Measurements from ENCODE around the gene SUGT1. TPM values are rescaled to one million over a fixed set of nuclear protein-coding genes. Genes with fewer than 3 reads are reported as not detected.

The SUGT1 gene
- total and polyA plus RNA-seq, 2 of the 13 experiments (the other 11 are each of a cell fraction or from before 2014, with no cell fraction given): 23.1 to 71.2 TPM

DNA sequence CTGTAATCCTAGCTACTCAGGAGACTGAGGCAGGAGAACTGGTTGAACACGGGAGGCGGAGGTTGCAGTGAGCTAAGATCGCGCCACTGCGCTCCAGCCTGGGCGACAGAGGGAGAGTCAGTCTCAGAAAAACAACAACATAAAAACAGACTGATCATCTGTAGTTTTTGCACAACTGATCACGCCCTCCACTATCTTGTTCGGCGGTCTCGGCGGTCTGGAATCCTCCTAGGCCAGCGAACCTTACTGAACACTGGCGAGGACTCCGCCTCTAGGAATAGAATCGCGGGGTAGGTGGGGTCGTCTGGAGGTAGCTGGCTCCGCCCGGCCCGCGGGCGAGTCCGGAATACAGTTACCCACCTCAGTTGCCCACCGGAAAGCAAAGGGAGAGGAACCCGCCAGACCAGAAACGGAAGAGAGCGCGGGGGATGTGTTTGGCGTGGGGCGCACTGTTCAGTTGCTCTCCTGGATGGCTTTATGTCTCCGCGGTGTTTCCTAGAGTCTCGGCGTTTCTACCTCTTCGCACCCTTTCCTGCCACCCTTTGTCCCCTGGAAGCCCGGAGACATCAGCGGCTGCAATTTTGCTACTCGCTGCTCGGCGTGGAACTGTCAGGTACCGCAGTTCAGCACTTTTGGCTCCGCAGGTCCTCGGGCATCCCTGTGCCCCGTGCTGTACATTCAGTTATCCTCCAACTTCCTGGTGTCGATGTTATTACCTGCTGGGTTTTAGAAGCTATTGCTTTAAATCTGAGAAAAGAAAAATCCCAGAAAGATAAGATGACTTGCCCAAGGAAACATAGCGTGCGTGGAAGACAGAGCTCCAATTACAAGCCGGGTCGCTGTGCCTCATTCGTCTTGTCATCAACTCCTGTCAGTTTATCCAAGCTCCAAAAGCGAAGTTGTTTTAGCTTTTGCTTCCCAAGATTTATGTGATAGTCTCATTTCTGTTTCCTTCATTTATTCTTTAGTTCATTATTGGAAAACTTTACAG, 35.3 kb upstream of the SUGT1 start (continued):
- TF ChIP-seq USF2 (IDR thresholded peaks at IDR 0.05; ENCODE audit: low read depth, low read length) (no peak), USF2 (CRISPR knock-in tag; IDR thresholded peaks at IDR 0.05; ENCODE audit: borderline replicate concordance) (no peak), XBP1 (CRISPR knock-in tag; IDR thresholded peaks at IDR 0.05) (no peak), ZNF280D (CRISPR knock-in tag; IDR thresholded peaks at IDR 0.05) (peak; percentile 73; the same call in 1 of the 2 replicates), MTERF4 (CRISPR knock-in tag; IDR thresholded peaks at IDR 0.05) (0 out of 2 replicates have a peak, but pooled peaks have one; percentile 42), FOXM1 (CRISPR knock-in tag; IDR thresholded peaks at IDR 0.05) (no peak), TBP (CRISPR knock-in tag; IDR thresholded peaks at IDR 0.05) (no peak), MAX (IDR thresholded peaks at IDR 0.05) (peak; percentile 75), ZZZ3 (CRISPR knock-in tag; IDR thresholded peaks at IDR 0.05; ENCODE audit: borderline replicate concordance) (peak; percentile 87; the same call in 1 of the 2 replicates), NCOA1 (CRISPR knock-in tag; IDR thresholded peaks at IDR 0.05) (peak; percentile 68; the same call in 1 of the 2 replicates), SIN3A (IDR thresholded peaks at IDR 0.05; ENCODE audit: borderline replicate concordance, low read depth, low read length) (peak; percentile 92; the same call in 1 of the 2 replicates), NKX3-1 (CRISPR knock-in tag; IDR thresholded peaks at IDR 0.05) (peak; percentile 16; the same call in 1 of the 2 replicates), ZNF629 (CRISPR knock-in tag; conservative IDR thresholded peaks at IDR 0.05) (0 out of 2 replicates have a peak, but pooled peaks have one; percentile 13), PHF5A (CRISPR knock-in tag; IDR thresholded peaks at IDR 0.05; ENCODE audit: low read depth, unreplicated experiment) (peak; percentile 88), NR1H2 (CRISPR knock-in tag; IDR thresholded peaks at IDR 0.05; ENCODE audit: borderline replicate concordance, low read depth) (0 out of 2 replicates have a peak, but pooled peaks have one; percentile 64)
- TF ChIP-seq, protein P1, sequence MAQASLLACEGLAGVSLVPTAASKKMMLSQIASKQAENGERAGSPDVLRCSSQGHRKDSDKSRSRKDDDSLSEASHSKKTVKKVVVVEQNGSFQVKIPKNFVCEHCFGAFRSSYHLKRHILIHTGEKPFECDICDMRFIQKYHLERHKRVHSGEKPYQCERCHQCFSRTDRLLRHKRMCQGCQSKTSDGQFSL (CRISPR knock-in tag; IDR thresholded peaks at IDR 0.05): 0 out of 2 replicates have a peak, but pooled peaks have one; percentile 28
